Left cardiac atrium (tissue), 4 donors: Measurements from ENCODE around the gene TCF4. TPM values are rescaled to one million over a fixed set of nuclear protein-coding genes. Genes with fewer than 3 reads are reported as not detected.

Experiments
- ATAC-seq, 2 donors: fragments of 200-7000 bp; cut with Tn5 transposase; one replicate each; pipeline ENCODE4 v1.9.1; 2020; ENCODE audit warnings: mild to moderate bottlenecking in 2 of 2, moderate library complexity in 2 of 2
- DNase-seq: peaks from one replicate; pipeline ENCODE4 v3.0.0-alpha.2; 2020
- intact Hi-C, 2 donors: fragments of 100-400 bp; cut with DNase I; formaldehyde crosslinking; loops; one replicate each; pipeline versions ENCODE4 v1.14.1 to v1.15.1; 2022 to 2023
- total RNA-seq, 2 donors: library from RNA; stranded (reverse); fragmentation: NEBNext Ultra II Directional; extraction: Animal tissue kit (Norgen Biotek cat#: 25700); gene quantifications; one replicate each; pipeline ENCODE4 v1.2.1, GENCODE V29; 2021
- donor health status: DM: no; HTN: yes; CAD: no.
- donor health status: DM: no; HTN: yes; CAD: no; lungs with severe emphysema.
- donor health status: DM: yes; HTN: yes; CAD: no.
- donor health status: Dilated cardiomyopathy.

Gene TCF4
- total RNA-seq, 2 donors from 2014 or later = 58.5 to 77.4 TPM

GRCh38 chr18:55406451-55406991, 181.5 kb downstream of the TCF4 start:
- ATAC-seq = no peak
- intact Hi-C loops = loop anchor here in 1 of 2 donors (10.0 kb wide), 1 partner anchor 62 kb away; no protein-coding TSS in a partner anchor
- no peak for DNase-seq

DNA sequence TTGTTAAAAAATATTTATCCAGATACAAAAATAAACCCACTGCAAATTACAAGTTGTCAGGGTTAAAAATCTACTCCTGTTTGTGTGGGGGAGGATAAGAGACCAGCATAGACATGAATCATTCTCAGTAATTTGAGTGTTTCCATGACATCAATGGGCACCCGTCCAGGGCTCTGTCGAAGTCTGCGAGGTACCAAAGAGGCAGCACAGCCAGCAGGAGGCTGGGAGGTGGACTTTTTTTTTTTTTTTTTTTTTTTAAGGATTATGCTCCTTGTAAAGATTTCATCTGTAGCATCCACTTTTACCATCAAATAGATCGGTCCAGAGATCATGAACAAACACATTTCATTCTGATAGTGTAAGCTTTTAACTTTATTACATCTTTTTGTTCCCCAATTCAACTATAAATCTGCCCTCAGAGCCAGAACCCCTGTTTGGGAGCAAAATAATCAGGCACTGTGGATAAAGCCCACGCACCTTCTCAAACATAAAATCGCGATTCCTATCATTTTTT, 182.0 kb downstream of the TCF4 start:
- intact Hi-C loops = loop anchor here in 1 of 2 donors (10.0 kb wide), 1 partner anchor 61 kb away; no protein-coding TSS in a partner anchor
- peak; percentile 85 to 93 for ATAC-seq
- peak; percentile 95 for DNase-seq

- DNase-seq (no peak), ATAC-seq (peak in 1 of 2 donors; percentile 29)
- intact Hi-C loops = loop anchor here in 1 of 2 donors (10.0 kb wide), 1 partner anchor 61 kb away; no protein-coding TSS in a partner anchor
Measured at GRCh38 chr18:55405475-55405874, 182.5 kb downstream of the TCF4 start.

GRCh38 chr18:55404832-55405465, 183.0 kb downstream of the TCF4 start:
- intact Hi-C loops = loop anchor here in 1 of 2 donors (10.0 kb wide), 1 partner anchor 60 kb away; no protein-coding TSS in a partner anchor
- no peak for ATAC-seq

DNA sequence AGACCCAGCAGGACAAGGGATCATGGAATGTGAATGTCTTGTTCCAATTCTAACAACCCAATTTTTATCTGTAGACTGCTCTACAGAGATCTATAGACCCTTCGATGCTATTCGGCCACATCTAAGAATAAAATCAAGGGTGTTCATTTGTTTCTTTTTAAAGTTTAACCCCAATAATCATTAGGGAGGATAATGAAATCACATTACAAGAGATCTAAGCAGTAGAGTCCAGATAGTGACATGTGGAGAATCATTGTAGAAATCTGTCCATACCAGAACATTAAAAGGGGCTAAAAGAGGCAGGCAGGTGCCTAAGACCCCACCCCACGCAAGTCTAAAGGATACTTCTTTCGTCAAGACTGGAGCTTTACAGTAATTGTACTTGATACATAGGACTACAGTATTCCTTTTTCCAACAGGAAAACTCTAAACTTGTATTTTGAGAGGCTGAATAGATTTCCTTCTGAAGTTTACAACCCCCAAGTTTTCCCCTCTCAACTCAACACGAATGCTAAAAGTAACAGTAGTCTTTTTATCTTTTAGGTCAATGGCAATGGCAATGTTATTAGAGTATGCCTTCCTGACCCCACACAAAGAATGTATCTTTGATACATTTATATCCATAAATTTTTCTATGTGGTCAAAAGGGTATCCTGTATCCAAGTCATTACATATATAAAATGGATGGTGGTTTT, 183.7 kb downstream of the TCF4 start:
- no peak for ATAC-seq
- no peak for DNase-seq
- intact Hi-C loops = loop anchor here in 1 of 2 donors (10.0 kb wide), 1 partner anchor 59 kb away; no protein-coding TSS in a partner anchor

More at GRCh38 chr18:55404832-55405465, 183.0 kb downstream of the TCF4 start:
- no peak for DNase-seq

GRCh38 chr18:55403421-55403949, 184.5 kb downstream of the TCF4 start:
- no peak for ATAC-seq
- no peak for DNase-seq
- intact Hi-C loops = loop anchor here in 1 of 2 donors (10.0 kb wide), 1 partner anchor 59 kb away; no protein-coding TSS in a partner anchor

GRCh38 chr18:55402731-55403405, 185.1 kb downstream of the TCF4 start:
- no peak for DNase-seq
- intact Hi-C loops = loop anchor here in 1 of 2 donors (10.0 kb wide), 1 partner anchor 58 kb away; no protein-coding TSS in a partner anchor
- no peak for ATAC-seq

- DNase-seq (peak; percentile 41), ATAC-seq (peak; percentile 66 to 77)
Measured at GRCh38 chr18:55401638-55402191, 186.3 kb downstream of the TCF4 start.

DNA sequence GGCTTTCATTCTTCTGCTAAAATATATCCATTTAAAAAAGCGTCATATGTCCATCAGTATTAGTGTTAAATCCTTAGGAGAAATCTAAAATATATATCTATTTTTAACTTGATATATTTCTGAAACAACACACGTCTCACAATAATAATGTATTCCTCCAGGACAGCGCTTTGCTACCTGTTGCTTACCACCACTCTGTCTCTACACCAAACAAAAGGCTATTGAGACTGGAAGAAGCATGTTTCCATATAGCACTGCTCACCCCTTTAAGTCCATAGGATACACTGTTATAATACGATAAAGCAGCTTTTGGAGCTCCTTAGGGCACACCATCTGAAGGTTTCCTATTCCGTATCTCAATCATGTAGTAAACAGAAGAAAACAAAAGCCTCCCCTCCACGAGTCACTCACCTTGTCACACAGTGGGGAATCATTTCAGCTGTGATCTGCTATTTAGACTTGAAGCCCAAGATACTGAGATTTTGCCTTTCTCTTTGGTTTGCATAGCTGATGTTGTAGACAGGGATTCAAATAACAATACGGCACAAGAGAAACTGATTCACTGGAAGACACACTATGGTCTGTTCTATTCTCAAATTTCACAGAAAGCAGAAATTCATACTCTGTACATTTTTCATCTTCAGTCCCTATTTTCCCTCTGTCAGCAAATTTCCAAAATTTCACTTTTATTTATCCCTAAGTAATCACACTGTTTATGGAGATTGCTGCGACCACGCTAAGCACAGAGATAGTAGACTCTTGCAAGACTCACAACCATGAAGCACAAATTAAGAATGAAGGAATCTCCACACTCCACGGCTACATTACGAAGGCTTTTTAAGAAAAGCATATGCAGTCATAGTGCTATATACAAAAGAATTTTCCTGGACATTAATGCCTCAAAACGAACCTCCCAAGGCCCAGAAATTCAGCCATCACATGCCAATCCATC, 187.1 kb downstream of the TCF4 start:
- ATAC-seq = no peak
- intact Hi-C loops = loop anchor here in 1 of 2 donors (10.0 kb wide), 1 partner anchor 56 kb away; no protein-coding TSS in a partner anchor
- no peak for DNase-seq

More at GRCh38 chr18:55401638-55402191, 186.3 kb downstream of the TCF4 start:
- intact Hi-C loops = loop anchor here in 1 of 2 donors (10.0 kb wide), 1 partner anchor 57 kb away; no protein-coding TSS in a partner anchor

DNA sequence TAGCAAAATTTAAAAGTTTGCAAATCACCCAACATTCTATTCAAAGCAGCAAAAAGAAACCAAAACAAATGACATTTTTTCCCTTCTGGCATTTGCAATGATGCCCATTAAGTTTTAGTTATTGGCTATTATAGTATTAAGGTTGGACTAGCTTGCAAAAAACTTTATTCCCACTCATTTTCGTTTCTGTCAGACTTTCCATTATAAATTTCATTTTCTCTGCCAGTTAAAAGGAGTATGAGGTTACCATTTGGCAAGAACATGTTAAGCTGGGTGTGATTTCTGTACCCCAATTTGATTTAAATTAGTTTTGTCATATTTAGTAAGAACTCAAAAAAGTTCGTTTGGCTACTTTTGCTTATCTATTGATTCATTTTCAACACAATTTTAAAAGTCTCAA, 187.9 kb downstream of the TCF4 start:
- intact Hi-C loops = loop anchor here in 1 of 2 donors (10.0 kb wide), 1 partner anchor 55 kb away; no protein-coding TSS in a partner anchor
- DNase-seq (no peak), ATAC-seq (no peak)

DNA sequence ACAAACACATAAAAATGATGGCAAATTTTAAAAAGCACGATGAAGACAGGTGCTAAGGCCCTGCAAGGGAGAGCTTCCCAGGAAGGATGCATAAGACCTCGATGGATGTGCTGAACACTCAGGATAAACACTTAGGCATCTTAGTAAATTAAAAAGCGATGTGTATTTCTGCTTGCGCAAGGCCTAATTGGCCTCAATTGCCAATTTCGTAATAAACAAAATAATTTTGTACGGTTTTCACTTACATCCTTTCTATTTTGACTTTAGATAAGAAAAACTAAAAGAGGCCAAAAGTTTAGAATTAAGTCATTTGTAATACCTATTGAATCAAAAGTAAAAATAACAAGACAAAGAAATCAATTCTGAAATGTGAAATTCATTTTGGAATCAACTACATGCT, 189.1 kb downstream of the TCF4 start:
- DNase-seq = no peak
- ATAC-seq = no peak
- intact Hi-C loops = no loop called here

GRCh38 chr18:55396979-55397378, 191.0 kb downstream of the TCF4 start:
- DNase-seq (no peak), ATAC-seq (no peak)
- intact Hi-C loops = no loop called here

DNA sequence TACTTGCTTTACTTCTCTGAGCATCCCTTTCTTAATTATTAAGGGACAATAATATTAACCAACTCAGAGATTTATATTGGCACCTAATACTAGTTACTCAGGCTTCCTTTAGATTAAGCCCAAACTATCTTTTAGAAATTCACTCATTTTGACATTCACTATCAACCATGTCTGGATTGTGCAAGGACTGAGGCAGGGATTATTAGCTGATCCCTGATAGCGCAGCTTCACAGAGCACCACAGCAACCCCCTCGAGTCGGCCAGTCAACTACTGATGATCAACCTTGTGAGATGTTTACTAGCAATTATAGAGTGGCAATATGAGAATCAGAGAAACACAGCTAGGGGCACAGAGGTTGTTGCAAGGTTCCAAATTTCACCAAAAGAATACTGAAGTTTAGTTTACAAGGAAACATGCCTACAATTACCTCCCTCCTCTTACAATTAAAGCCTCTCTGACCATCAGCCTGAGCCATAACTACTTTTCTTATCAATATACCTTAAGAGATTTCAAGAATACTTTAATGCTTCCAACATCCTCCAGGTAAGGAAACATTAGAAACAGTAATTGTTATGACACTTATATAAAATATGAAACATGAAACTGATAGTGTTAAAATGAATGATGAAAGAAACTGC, 191.6 kb downstream of the TCF4 start:
- intact Hi-C loops = no loop called here
- ATAC-seq (no peak), DNase-seq (no peak)

- ATAC-seq = no peak
- intact Hi-C loops = no loop called here
- no peak for DNase-seq
Measured at GRCh38 chr18:55395799-55396198, 192.2 kb downstream of the TCF4 start.

DNA sequence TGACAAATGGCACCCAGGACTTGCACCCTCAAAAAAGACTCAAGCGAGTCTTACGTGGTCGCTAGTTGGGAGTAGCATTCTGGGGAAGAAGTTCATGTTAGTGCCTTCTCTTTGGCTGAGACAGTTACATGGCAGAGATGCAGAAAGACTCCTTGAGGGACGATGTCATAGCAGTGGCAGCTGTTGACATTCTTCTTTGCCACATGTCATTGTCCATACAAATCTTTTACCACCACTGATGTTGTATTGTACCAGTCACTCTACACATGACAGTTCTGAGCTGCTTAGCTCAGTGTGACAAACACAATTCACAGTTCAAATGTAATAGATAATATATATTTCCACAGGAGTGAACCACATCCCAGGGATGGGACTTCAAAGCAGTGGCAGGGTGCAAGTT, 197.1 kb downstream of the TCF4 start:
- DNase-seq (no peak), ATAC-seq (no peak)
- intact Hi-C loops = no loop called here

DNA sequence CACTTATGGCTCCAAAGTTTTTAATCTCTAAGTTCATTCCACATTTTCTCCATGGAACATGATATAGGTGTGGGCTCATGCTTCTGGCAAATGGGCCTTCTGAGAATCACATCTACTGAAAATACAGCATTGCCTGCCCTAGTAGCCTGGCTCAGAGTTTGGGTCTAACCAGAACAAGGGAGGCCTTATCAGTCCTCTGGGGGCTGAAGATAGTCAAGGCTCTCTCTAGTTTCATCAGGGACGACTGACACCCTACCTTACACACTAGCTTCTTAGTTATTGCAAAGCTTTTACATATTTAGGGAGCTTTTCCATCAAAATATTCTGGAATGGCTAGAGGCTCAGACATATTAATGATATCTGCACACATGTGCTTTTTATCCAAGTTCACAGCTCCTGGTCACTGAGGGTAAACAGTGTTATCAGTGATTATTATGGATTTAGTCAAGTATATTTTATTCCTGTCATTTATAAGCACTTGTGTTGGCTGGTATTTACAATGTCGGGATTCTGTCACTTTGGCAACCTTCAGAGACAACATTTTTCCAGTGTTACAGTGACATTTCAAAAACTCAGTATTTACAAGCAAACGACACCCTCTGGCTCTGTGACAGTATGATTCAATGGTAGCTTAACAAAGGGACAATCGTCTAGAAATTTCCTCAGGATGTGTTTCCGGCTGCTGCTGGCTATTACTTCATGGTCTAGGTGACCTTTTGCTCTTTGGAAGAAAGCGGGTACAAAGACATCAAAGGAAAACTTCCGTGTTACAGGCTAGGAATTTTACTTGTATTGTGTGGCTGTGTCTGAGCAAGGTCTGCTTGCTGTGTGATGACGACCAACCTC, 200.6 kb downstream of the TCF4 start:
- ATAC-seq (peak; percentile 53 to 60), DNase-seq (no peak)
- intact Hi-C loops = no loop called here
